Mammary epithelial cell (primary cell): ENCODE results near the gene PSTPIP1.

Experiments used
- EZH2 ChIP-seq: IDR thresholded peaks from 2 replicates; pipeline ENCODE4 v1.6.1; 2012; ENCODE audit warnings: low read length, inconsistent platforms, borderline replicate concordance
- TF ChIP-seq, protein P1 (sequence below), 2 donors: IDR thresholded peaks in 1 of 2; conservative IDR thresholded peaks in 1 of 2; 2 replicates each; pipeline ENCODE4 v1.5.1; 2011 to 2012; ENCODE audit warnings: inconsistent platforms in 2 of 2, low read length in 2 of 2, mild to moderate bottlenecking in 2 of 2, control low read depth in 1 of 2, low read depth in 1 of 2; ENCODE audit not compliant: insufficient read depth in 1 of 2; ENCODE audit errors: extremely low read depth in 1 of 2

DNA sequence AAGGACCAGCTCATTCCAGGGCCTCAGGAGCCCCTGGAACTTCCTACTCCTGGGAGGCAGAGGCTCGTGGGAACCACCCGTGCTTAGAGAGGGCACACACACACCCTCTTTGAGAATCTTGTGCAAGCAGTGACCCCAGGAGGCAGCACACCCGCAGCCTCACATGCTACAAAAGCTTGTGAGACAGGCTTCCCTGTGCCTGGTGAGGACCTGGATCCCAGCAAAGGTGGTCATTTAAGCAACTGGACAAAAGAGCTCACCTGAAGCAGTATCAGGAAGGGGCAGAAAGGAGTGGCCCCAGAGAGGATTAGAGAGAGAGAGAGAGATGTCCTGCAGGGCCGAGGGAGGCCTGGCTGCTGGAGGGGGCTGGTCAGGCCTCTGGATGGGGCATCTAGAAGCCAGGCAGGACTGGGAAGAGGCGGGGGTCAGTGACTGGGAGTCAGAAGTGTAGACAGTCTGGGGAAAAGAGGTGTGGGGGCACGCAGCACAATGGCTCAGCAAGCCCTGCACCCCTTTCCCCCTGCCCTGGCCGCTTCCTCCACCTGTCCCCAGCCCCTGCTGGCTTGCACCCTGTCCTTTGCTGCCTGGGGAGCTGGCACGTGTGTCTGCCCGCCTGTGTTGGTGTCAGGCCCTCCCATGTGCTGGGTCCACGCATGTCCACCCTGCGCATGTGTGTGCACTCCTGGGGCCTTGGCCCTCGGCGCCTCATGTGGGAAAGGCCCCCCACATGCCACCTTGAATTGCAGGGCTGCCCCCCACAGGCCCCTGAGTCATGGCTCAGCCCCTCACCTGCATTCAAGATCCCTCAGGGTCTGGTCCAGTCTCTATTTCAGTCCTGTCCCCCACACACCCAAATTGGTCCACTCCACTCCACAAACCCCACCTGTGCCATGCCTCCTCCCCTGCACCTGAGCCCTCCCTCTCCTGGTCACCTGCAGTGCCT lies 39.1 kb downstream of the PSTPIP1 start:
- TF ChIP-seq, protein P1, sequence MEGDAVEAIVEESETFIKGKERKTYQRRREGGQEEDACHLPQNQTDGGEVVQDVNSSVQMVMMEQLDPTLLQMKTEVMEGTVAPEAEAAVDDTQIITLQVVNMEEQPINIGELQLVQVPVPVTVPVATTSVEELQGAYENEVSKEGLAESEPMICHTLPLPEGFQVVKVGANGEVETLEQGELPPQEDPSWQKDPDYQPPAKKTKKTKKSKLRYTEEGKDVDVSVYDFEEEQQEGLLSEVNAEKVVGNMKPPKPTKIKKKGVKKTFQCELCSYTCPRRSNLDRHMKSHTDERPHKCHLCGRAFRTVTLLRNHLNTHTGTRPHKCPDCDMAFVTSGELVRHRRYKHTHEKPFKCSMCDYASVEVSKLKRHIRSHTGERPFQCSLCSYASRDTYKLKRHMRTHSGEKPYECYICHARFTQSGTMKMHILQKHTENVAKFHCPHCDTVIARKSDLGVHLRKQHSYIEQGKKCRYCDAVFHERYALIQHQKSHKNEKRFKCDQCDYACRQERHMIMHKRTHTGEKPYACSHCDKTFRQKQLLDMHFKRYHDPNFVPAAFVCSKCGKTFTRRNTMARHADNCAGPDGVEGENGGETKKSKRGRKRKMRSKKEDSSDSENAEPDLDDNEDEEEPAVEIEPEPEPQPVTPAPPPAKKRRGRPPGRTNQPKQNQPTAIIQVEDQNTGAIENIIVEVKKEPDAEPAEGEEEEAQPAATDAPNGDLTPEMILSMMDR (conservative IDR thresholded peaks at IDR 0.05 in 1 of 2, IDR thresholded peaks at IDR 0.05 in 1 of 2; ENCODE audit: extremely low read depth in 1 of 2, insufficient read depth in 1 of 2, low read depth in 1 of 2, low read length in 2 of 2), result no peak
- no peak for TF ChIP-seq EZH2
